ENCODE measurements around the gene ABCG1.

The ABCG1 gene

GRCh38 chr21:42264245-42265195, 45.6 kb downstream of the ABCG1 start:
- DNase-seq (ENCODE audit: low spot score) = no peak
- no peak for TF ChIP-seq CTCF (IDR thresholded peaks at IDR 0.05; ENCODE audit: borderline replicate concordance, control extremely low read depth, extremely low read depth, insufficient read depth, missing control alignments)
- in situ Hi-C loops (cut with MboI; ENCODE audit: low sequenced_read_pairs, unreplicated experiment) = no loop called here

GRCh38 chr21:42265231-42265812, 46.4 kb downstream of the ABCG1 start:
- in situ Hi-C loops (cut with MboI; ENCODE audit: low sequenced_read_pairs, unreplicated experiment) = no loop called here
- TF ChIP-seq CTCF (IDR thresholded peaks at IDR 0.05; ENCODE audit: borderline replicate concordance, control extremely low read depth, extremely low read depth, insufficient read depth, missing control alignments) = no peak
- DNase-seq (ENCODE audit: low spot score) = no peak

- no peak for DNase-seq (ENCODE audit: low spot score)
- no peak for TF ChIP-seq CTCF (IDR thresholded peaks at IDR 0.05; ENCODE audit: borderline replicate concordance, control extremely low read depth, extremely low read depth, insufficient read depth, missing control alignments)
- in situ Hi-C loops (cut with MboI; ENCODE audit: low sequenced_read_pairs, unreplicated experiment) = no loop called here
These were observed 48.1 kb downstream of the ABCG1 start for GRCh38 chr21:42266971-42267556.

GRCh38 chr21:42269386-42269785, 50.4 kb downstream of the ABCG1 start:
- TF ChIP-seq CTCF (IDR thresholded peaks at IDR 0.05; ENCODE audit: borderline replicate concordance, control extremely low read depth, extremely low read depth, insufficient read depth, missing control alignments) = no peak
- no peak for DNase-seq (ENCODE audit: low spot score)
- in situ Hi-C loops (cut with MboI; ENCODE audit: low sequenced_read_pairs, unreplicated experiment) = no loop called here

GRCh38 chr21:42271065-42271464, 52.1 kb downstream of the ABCG1 start:
- in situ Hi-C loops (cut with MboI; ENCODE audit: low sequenced_read_pairs, unreplicated experiment) = no loop called here
- TF ChIP-seq CTCF (IDR thresholded peaks at IDR 0.05; ENCODE audit: borderline replicate concordance, control extremely low read depth, extremely low read depth, insufficient read depth, missing control alignments) = no peak
- DNase-seq (ENCODE audit: low spot score) = no peak

GRCh38 chr21:42272109-42272962, 53.4 kb downstream of the ABCG1 start:
- no peak for TF ChIP-seq CTCF (IDR thresholded peaks at IDR 0.05; ENCODE audit: borderline replicate concordance, control extremely low read depth, extremely low read depth, insufficient read depth, missing control alignments)
- no peak for DNase-seq (ENCODE audit: low spot score)
- in situ Hi-C loops (cut with MboI; ENCODE audit: low sequenced_read_pairs, unreplicated experiment) = no loop called here

Data from GM13976 (cell line).